Measurements from ENCODE around the gene PPP3CA.

The PPP3CA gene

GRCh38 chr4:101254776-101255175 is 92.5 kb downstream of the PPP3CA start:
- H3K27ac ChIP-seq, result peak overlapping the region; percentile 84
- TF ChIP-seq CTCF (conservative IDR thresholded peaks at IDR 0.05), result no peak

- peak overlapping the region; percentile 84 for H3K27ac ChIP-seq
- no peak for TF ChIP-seq CTCF (conservative IDR thresholded peaks at IDR 0.05)
These were observed 94.2 kb downstream of the PPP3CA start for GRCh38 chr4:101253121-101253520.

GRCh38 chr4:101252721-101253120 is 94.6 kb downstream of the PPP3CA start:
- no peak for TF ChIP-seq CTCF (conservative IDR thresholded peaks at IDR 0.05)
- H3K27ac ChIP-seq, result peak overlapping the region; percentile 84

- no peak for TF ChIP-seq CTCF (conservative IDR thresholded peaks at IDR 0.05)
- H3K27ac ChIP-seq, result peak overlapping the region; percentile 84
These were observed 96.1 kb downstream of the PPP3CA start for GRCh38 chr4:101251261-101251660.

GRCh38 chr4:101244349-101244748 is 103.0 kb downstream of the PPP3CA start:
- H3K27ac ChIP-seq, result peak overlapping the region; percentile 71; the same call in 1 of the 2 replicates
- no peak for TF ChIP-seq CTCF (conservative IDR thresholded peaks at IDR 0.05)

- peak overlapping the region; percentile 71 for H3K27ac ChIP-seq
- TF ChIP-seq CTCF (conservative IDR thresholded peaks at IDR 0.05), result no peak
These were observed 104.9 kb downstream of the PPP3CA start for GRCh38 chr4:101242441-101242840.

GRCh38 chr4:101240099-101240498 is 107.2 kb downstream of the PPP3CA start:
- peak overlapping the region; percentile 71 for H3K27ac ChIP-seq
- no peak for TF ChIP-seq CTCF (conservative IDR thresholded peaks at IDR 0.05)

- TF ChIP-seq CTCF (conservative IDR thresholded peaks at IDR 0.05), result no peak
- H3K27ac ChIP-seq, result peak overlapping the region; percentile 71
These were observed 107.7 kb downstream of the PPP3CA start for GRCh38 chr4:101239665-101240064.
